Erythroblast (primary cell): ENCODE results near the gene CEBPA.

ENCODE experiments used
- GATA1 ChIP-seq: IDR thresholded peaks from 2 replicates; pipeline ENCODE4 v1.6.1; 2011; ENCODE audit warnings: low read depth, mild to moderate bottlenecking, control low read depth, low read length, moderate library complexity
- POLR2A ChIP-seq: IDR thresholded peaks from 2 replicates; pipeline ENCODE4 v1.6.1; 2011; ENCODE audit warnings: mild to moderate bottlenecking, low read length

DNA sequence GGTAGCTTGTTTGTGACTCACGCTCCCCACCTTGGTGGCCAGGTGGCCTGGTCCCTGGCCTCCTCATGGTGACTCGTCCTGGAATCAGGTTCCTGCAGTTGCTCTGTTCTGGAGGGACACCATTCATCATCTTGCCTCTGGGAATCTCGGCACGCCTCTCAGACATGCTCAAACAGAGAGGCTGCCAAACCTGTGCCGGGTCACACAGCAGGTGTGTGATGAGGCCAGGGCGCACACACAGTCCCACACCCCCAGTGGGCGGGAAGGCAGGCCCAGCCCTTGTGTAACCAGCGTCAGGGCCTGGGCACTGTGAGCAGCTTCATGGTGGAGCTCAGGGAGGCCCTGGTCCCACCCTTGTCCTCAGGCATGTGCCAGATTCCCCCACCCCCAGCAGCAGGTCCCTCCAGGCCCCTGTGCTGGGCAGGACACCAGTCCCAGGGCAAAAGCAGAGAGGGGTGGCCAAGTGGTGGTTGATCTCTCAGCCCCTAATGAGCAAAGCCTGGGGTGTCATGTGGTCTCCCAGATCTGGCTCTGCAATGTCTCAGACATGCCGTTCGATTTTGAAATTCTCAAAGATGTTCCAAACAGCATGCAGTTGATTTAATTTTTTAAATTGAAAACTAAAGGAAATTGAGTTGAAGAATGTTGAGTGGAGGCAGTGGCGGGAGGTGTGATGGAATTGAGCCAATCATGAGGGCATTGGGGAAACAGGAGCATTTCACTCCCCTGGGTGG is 12.1 kb downstream of the CEBPA start:
- no peak for TF ChIP-seq POLR2A
- TF ChIP-seq GATA1, result no peak
